Measurements from ENCODE around the gene NTMT1.

The NTMT1 gene

GRCh38 chr9:129583308-129584038 lies 42.5 kb upstream of the NTMT1 start:
- TF ChIP-seq ZFX (IDR thresholded peaks at IDR 0.05; ENCODE audit: borderline replicate concordance), result no peak
- TF ChIP-seq, protein P1, sequence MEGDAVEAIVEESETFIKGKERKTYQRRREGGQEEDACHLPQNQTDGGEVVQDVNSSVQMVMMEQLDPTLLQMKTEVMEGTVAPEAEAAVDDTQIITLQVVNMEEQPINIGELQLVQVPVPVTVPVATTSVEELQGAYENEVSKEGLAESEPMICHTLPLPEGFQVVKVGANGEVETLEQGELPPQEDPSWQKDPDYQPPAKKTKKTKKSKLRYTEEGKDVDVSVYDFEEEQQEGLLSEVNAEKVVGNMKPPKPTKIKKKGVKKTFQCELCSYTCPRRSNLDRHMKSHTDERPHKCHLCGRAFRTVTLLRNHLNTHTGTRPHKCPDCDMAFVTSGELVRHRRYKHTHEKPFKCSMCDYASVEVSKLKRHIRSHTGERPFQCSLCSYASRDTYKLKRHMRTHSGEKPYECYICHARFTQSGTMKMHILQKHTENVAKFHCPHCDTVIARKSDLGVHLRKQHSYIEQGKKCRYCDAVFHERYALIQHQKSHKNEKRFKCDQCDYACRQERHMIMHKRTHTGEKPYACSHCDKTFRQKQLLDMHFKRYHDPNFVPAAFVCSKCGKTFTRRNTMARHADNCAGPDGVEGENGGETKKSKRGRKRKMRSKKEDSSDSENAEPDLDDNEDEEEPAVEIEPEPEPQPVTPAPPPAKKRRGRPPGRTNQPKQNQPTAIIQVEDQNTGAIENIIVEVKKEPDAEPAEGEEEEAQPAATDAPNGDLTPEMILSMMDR (IDR thresholded peaks at IDR 0.05), result no peak
- H3K27ac ChIP-seq, result no peak overlapping the region

DNA sequence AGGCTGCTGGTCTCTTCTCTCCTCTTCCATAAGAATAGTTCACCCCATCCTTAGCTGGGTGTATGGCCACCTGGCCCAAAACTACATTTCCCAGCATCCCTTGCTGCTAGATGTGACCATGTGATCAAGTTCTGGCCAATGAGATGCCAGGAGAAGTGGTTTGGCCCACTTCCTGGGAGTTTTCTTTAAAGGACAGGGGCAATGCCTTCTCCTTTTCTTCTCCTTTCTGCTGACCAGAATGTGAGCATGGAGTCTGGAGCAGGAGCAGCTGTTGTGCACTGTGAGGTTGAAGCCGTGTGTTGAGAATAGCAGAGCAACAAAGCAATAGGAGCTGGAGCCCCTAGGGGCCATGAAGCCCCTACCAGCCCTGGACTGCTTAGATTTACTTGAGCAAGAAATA lies 41.8 kb upstream of the NTMT1 start:
- TF ChIP-seq ZFX (IDR thresholded peaks at IDR 0.05; ENCODE audit: borderline replicate concordance), result no peak
- TF ChIP-seq, protein P1 (IDR thresholded peaks at IDR 0.05), result no peak
- peak overlapping the region; percentile 40 for H3K27ac ChIP-seq

- TF ChIP-seq ZFX (IDR thresholded peaks at IDR 0.05; ENCODE audit: borderline replicate concordance), result no peak
- TF ChIP-seq, protein P1 (IDR thresholded peaks at IDR 0.05), result no peak
- no peak overlapping the region for H3K27ac ChIP-seq
These were observed 40.6 kb upstream of the NTMT1 start for GRCh38 chr9:129585352-129585751.

DNA sequence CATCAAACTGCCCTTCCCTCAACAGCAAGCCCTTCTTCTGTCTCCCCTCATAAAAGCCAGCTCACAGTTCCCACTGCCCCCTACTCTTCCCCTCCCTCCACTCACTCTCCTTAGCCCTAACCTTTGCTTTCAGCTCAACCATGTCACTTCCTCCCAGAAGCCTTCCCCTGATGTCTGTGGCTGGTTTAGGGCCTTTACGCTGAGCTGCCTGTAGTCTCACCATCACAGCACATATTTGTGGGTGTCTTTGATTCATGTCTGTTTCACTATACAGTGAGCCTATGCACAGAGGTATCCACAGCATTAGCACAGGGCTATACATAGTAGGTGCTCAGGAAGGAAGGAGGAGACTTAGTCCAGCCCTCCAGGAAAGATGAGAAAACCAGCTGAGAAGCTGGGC lies 39.7 kb upstream of the NTMT1 start:
- H3K27ac ChIP-seq, result peak overlapping the region; percentile 86
- TF ChIP-seq, protein P1 (IDR thresholded peaks at IDR 0.05), result no peak
- TF ChIP-seq ZFX (IDR thresholded peaks at IDR 0.05; ENCODE audit: borderline replicate concordance), result no peak

GRCh38 chr9:129586685-129587084 lies 39.3 kb upstream of the NTMT1 start:
- H3K27ac ChIP-seq, result peak overlapping the region; percentile 86
- TF ChIP-seq, protein P1 (IDR thresholded peaks at IDR 0.05), result no peak
- TF ChIP-seq ZFX (IDR thresholded peaks at IDR 0.05; ENCODE audit: borderline replicate concordance), result no peak

- no peak for TF ChIP-seq ZFX (IDR thresholded peaks at IDR 0.05; ENCODE audit: borderline replicate concordance)
- TF ChIP-seq, protein P1 (IDR thresholded peaks at IDR 0.05), result no peak
- H3K27ac ChIP-seq, result peak overlapping the region; percentile 86
These were observed 38.3 kb upstream of the NTMT1 start for GRCh38 chr9:129587487-129588262.

DNA sequence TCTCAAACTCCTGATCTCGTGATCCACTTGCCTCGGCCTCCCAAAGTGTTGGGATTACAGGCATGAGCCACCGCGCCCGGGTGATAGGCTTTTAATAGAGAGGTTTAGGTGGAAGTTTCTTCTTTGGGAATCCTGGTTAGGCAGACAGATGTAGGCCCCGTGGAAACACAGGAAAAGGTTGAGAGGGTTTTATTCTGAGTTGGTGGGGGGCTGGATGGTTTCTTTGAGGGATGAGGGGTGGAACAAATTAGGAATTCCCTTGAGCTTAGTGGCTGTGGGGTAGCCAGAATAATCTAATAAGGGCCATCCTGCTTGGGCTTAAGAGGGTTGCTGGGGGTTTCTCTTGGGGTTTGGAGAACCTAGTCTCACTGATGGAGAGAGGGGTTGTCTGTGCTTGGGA lies 35.5 kb upstream of the NTMT1 start:
- no peak for TF ChIP-seq ZFX (IDR thresholded peaks at IDR 0.05; ENCODE audit: borderline replicate concordance)
- TF ChIP-seq, protein P1 (IDR thresholded peaks at IDR 0.05), result no peak
- H3K27ac ChIP-seq, result no peak overlapping the region
